Measurements from ENCODE around the gene RANBP9. TPM values are rescaled to one million over a fixed set of nuclear protein-coding genes. Genes with fewer than 3 reads are reported as not detected.

RANBP9 gene
- total and polyA plus RNA-seq, 11 donors = 9.3 to 43.7 (median 32.3) TPM

DNA sequence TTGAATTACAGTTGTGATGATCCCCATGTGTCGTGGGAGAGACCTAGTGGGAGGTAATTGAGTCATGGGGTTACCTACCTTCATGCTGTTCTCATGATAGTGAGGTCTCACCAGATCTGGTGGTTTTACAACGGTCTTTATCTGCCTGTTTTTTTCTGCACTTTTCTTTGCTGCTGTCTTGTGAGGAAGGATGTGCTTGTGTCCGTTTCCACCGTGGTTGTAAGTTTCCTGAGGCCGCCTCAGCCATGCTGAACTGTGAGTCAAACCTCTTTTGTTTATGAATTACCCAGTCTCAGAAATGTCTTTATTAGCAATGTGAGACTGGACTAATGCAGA lies 6.5 kb upstream of the RANBP9 start:
- no peak for TF ChIP-seq POLR2A (IDR thresholded peaks at IDR 0.05)
- TF ChIP-seq CTCF (IDR thresholded peaks at IDR 0.05) = no peak
- Histone ChIP-seq H3K36me3 (no peaks in the 10 kb centered on the region), H3K27ac (no peak overlapping the region), H3K4me1 (peaks cover 0 to 16% (median 2%) of the 10 kb centered on the region in 12 donors), H3K4me3 (no peak overlapping the region), H3K9me3 (no peaks in the 10 kb centered on the region), H3K27me3 (no peaks in the 10 kb centered on the region)
- WGBS, 4 donors = 71 to 87% (median 80%) methylated on average over 5 of the region's 5 CpGs
- no peak for ATAC-seq
- DNase-seq = no peak
- intact Hi-C loops (cut with DNase I) = loop anchor here in 1 of 10 donors (10.0 kb wide), 1 partner anchor 103 kb away; the partner anchor contains the start of gene NOL7

DNA sequence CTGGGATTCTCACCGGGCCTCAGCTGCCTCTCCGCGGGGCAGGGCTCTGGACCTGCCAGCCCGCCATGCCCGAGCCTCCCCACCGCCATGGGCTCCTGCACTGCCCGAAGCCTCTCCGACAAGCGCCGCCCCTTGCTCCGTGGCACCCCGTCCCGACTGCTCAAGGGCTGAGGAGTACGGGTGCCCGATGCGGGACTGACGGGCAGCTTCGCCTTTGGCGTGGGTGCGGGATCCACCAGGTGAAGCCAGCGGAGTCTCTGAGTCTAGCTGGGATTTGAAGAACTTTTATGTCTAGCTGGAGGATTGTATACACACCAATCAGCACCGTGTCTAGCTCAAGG lies 5.3 kb upstream of the RANBP9 start:
- Histone ChIP-seq H3K9me3 (no peaks in the 10 kb centered on the region), H3K4me3 (no peak overlapping the region), H3K4me1 (peaks cover 0 to 26% (median 8%) of the 10 kb centered on the region in 12 donors), H3K27me3 (no peaks in the 10 kb centered on the region), H3K36me3 (no peaks in the 10 kb centered on the region), H3K27ac (no peak overlapping the region)
- 91 to 100% (median 98%) methylated on average over 5 to 22 of the region's 22 CpGs for WGBS, 4 donors
- no peak for TF ChIP-seq CTCF (IDR thresholded peaks at IDR 0.05)
- no peak for TF ChIP-seq POLR2A (IDR thresholded peaks at IDR 0.05)
- DNase-seq = no peak
- intact Hi-C loops (cut with DNase I) = loop anchor here in 1 of 10 donors (10.0 kb wide), 1 partner anchor 102 kb away; the partner anchor contains the start of gene NOL7
- no peak for ATAC-seq

DNA sequence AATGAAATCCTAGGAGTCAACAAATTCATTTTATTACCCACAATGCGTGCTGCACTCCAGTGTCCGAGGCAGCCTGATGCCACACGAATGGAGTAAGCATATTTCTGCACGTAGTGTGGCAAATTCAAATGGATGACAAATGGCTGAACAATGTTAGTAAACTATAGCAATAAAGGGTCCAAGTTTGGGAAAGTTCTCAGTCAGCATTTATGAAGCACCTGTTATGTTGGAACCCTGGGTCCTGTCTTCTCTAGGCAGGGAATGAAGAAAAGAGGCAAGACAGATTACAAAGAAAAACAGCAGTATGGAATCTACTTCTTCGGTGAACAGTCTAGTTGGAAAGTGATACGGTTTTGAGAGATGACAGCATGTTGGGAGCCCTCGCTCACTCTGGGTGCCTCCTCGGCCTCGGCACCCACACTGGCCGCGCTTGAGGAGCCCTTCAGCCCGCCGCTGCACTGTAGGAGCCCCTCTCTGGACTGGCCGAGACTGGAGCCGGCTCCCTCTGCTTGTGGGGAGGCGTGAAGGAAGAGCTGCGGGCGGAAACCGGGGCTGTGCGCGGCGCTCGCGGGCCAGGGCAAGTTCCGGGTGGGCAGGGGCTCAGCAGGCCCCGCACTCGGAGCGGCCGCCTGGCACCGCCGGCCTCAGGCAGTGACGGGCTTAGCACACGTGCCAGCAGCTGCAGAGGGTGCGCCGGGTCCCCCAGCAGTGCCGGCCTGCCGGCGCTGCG lies 4.8 kb upstream of the RANBP9 start:
- H3K27me3 ChIP-seq = no peaks in the 10 kb centered on the region
- no peaks in the 10 kb centered on the region for H3K36me3 ChIP-seq
- DNase-seq = no peak
- H3K27ac ChIP-seq = no peak overlapping the region
- TF ChIP-seq POLR2A (IDR thresholded peaks at IDR 0.05) (no peak), CTCF (IDR thresholded peaks at IDR 0.05) (no peak)
- ATAC-seq = no peak
- no peaks in the 10 kb centered on the region for H3K9me3 ChIP-seq
- intact Hi-C loops (cut with DNase I) = loop anchor here in 1 of 10 donors (10.0 kb wide), 1 partner anchor 102 kb away; the partner anchor contains the start of gene NOL7
- 93 to 98% (median 96%) methylated on average over 29 to 39 of the region's 39 CpGs for WGBS, 4 donors
- H3K4me3 ChIP-seq = no peak overlapping the region
- H3K4me1 ChIP-seq = peaks cover 0 to 26% (median 8%) of the 10 kb centered on the region in 12 donors

- no peak for ATAC-seq
- intact Hi-C loops (cut with DNase I) = loop anchor here in 1 of 10 donors (10.0 kb wide), 1 partner anchor 101 kb away; the partner anchor contains the start of gene NOL7
- TF ChIP-seq POLR2A (IDR thresholded peaks at IDR 0.05) (no peak), CTCF (IDR thresholded peaks at IDR 0.05) (no peak)
Observed at GRCh38 chr6:13715444-13715883, 3.8 kb upstream of the RANBP9 start.

More at GRCh38 chr6:13715444-13715883, 3.8 kb upstream of the RANBP9 start:
- no peaks in the 10 kb centered on the region for H3K27me3 ChIP-seq
- H3K4me1 ChIP-seq = peaks cover 0 to 26% (median 8%) of the 10 kb centered on the region in 12 donors
- H3K9me3 ChIP-seq = no peaks in the 10 kb centered on the region
- no peak overlapping the region for H3K27ac ChIP-seq
- no peak for DNase-seq
- H3K4me3 ChIP-seq = no peak overlapping the region
- WGBS, 4 donors = 86 to 91% (median 89%) methylated on average over 3 of the region's 3 CpGs
- no peaks in the 10 kb centered on the region for H3K36me3 ChIP-seq
